A673 (cell line): ENCODE results near the gene SPIN4. TPM values are rescaled to one million over a fixed set of nuclear protein-coding genes. Genes with fewer than 3 reads are reported as not detected.

Source experiments
- BruUV-seq: library from RNA; stranded (reverse); fragments of 400-500 nt; replicated peaks from 2 replicates; lab custom pipeline; 2021; lab: Mats Ljungman, UMichigan
- CTCF ChIA-PET: fragments of 300-600 bp; sonication (Branson Sonifier 250); formaldehyde crosslinking; loops from one replicate; lab custom pipeline; 2022; ENCODE audit warnings: antibody characterized with exemption; lab: Charles Lee
- POLR2A ChIA-PET: fragments of 300-600 bp; sonication (Branson Sonifier 250); formaldehyde crosslinking; loops from one replicate; lab custom pipeline; 2022; ENCODE audit warnings: antibody characterized with exemption; ENCODE audit not compliant: low non-redundant PET; lab: Charles Lee
- DNase-seq: peaks from one replicate; pipeline ENCODE4 v3.0.0-alpha.2; 2015; ENCODE audit warnings: low spot score
- H3K27ac ChIP-seq: fragments of 200-600 bp; sonication (generic); 2 replicates; pipeline ENCODE4 v1.5.1; 2016; ENCODE audit warnings: mixed run types, low read depth, mild to moderate bottlenecking, mixed read lengths, antibody characterized with exemption, low read length; ENCODE audit not compliant: poor library complexity, severe bottlenecking
- H3K27me3 ChIP-seq: fragments of 200-600 bp; sonication (generic); replicated peaks from 2 replicates; pipeline ENCODE4 v1.6.1; 2017; ENCODE audit warnings: mixed run types, low read depth, mild to moderate bottlenecking, mixed read lengths, antibody characterized with exemption, low read length; ENCODE audit not compliant: insufficient read depth, poor library complexity
- H3K36me3 ChIP-seq: fragments of 200-600 bp; sonication (generic); 2 replicates; pipeline ENCODE4 v1.6.1; 2016; ENCODE audit warnings: mixed run types, mild to moderate bottlenecking, mixed read lengths, antibody characterized with exemption, low read length; ENCODE audit not compliant: insufficient read depth, poor library complexity, severe bottlenecking
- H3K4me1 ChIP-seq: fragments of 200-600 bp; sonication (generic); 2 replicates; pipeline ENCODE4 v1.6.1; 2017; ENCODE audit warnings: mixed run types, mild to moderate bottlenecking, mixed read lengths, antibody characterized with exemption, low read length; ENCODE audit not compliant: insufficient read depth, poor library complexity, severe bottlenecking
- H3K4me3 ChIP-seq: fragments of 200-600 bp; sonication (generic); 2 replicates; pipeline ENCODE4 v1.5.1; 2016; ENCODE audit warnings: low read depth, mixed run types, mild to moderate bottlenecking, mixed read lengths, low read length; ENCODE audit not compliant: poor library complexity, severe bottlenecking
- H3K9me3 ChIP-seq: fragments of 200-600 bp; sonication (generic); 2 replicates; pipeline ENCODE4 v1.6.1; 2016; ENCODE audit warnings: mixed run types, low read depth, mild to moderate bottlenecking, mixed read lengths, antibody characterized with exemption, low read length; ENCODE audit not compliant: poor library complexity, severe bottlenecking
- EZH2 ChIP-seq: fragments of 200-600 bp; sonication (generic); IDR thresholded peaks from 2 replicates; pipeline ENCODE4 v1.6.1; 2017; ENCODE audit warnings: borderline replicate concordance, low read depth, mild to moderate bottlenecking, mixed read lengths, antibody characterized with exemption, low read length; ENCODE audit not compliant: poor library complexity, severe bottlenecking
- intact Hi-C: fragments of 100-400 bp; cut with micrococcal nuclease; formaldehyde crosslinking; loops from one replicate; pipeline ENCODE4 v1.10.0; 2022; ENCODE audit not compliant: unreplicated experiment
- total RNA-seq: library from RNA; stranded (reverse); gene quantifications from 2 replicates; pipeline ENCODE4 v1.2.3, GENCODE V29; 2021
- TF ChIP-seq, protein P1 (sequence below): fragments of 300-800, 200-600 bp; sonication (generic); conservative IDR thresholded peaks from 2 replicates; pipeline ENCODE4 v1.5.1; 2017; ENCODE audit warnings: low read depth, mild to moderate bottlenecking, antibody characterized with exemption, low read length, moderate library complexity, mixed read lengths

The SPIN4 gene
- total RNA-seq, 1 experiment from 2014 or later = 4.3 TPM

GRCh38 chrX:63349307-63349706 is 1.8 kb downstream of the SPIN4 start:
- ChIA-PET POLR2A (no interaction called here), CTCF (no interaction called here)
- DNase-seq = no peak
- H3K4me1 ChIP-seq = no peaks in the 10 kb centered on the region
- no peaks in the 10 kb centered on the region for H3K27me3 ChIP-seq
- H3K9me3 ChIP-seq = no peaks in the 10 kb centered on the region
- no TSS peak for BruUV-seq
- intact Hi-C loops = no loop called here
- H3K36me3 ChIP-seq = no peaks in the 10 kb centered on the region
- H3K4me3 ChIP-seq = no peak overlapping the region
- TF ChIP-seq EZH2 = no peak
- TF ChIP-seq, protein P1, sequence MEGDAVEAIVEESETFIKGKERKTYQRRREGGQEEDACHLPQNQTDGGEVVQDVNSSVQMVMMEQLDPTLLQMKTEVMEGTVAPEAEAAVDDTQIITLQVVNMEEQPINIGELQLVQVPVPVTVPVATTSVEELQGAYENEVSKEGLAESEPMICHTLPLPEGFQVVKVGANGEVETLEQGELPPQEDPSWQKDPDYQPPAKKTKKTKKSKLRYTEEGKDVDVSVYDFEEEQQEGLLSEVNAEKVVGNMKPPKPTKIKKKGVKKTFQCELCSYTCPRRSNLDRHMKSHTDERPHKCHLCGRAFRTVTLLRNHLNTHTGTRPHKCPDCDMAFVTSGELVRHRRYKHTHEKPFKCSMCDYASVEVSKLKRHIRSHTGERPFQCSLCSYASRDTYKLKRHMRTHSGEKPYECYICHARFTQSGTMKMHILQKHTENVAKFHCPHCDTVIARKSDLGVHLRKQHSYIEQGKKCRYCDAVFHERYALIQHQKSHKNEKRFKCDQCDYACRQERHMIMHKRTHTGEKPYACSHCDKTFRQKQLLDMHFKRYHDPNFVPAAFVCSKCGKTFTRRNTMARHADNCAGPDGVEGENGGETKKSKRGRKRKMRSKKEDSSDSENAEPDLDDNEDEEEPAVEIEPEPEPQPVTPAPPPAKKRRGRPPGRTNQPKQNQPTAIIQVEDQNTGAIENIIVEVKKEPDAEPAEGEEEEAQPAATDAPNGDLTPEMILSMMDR = no peak
- no peak overlapping the region for H3K27ac ChIP-seq

- no peak for TF ChIP-seq EZH2
- TF ChIP-seq, protein P1 = no peak
- CTCF ChIA-PET = no interaction called here
- Histone ChIP-seq H3K4me3 (no peak overlapping the region), H3K27ac (no peak overlapping the region), H3K27me3 (no peaks in the 10 kb centered on the region), H3K36me3 (no peaks in the 10 kb centered on the region), H3K9me3 (no peaks in the 10 kb centered on the region), H3K4me1 (no peaks in the 10 kb centered on the region)
- intact Hi-C loops = no loop called here
- POLR2A ChIA-PET = no interaction called here
- no TSS peak for BruUV-seq
- DNase-seq = no peak
Observed at GRCh38 chrX:63330681-63331080, 20.5 kb downstream of the SPIN4 start.

DNA sequence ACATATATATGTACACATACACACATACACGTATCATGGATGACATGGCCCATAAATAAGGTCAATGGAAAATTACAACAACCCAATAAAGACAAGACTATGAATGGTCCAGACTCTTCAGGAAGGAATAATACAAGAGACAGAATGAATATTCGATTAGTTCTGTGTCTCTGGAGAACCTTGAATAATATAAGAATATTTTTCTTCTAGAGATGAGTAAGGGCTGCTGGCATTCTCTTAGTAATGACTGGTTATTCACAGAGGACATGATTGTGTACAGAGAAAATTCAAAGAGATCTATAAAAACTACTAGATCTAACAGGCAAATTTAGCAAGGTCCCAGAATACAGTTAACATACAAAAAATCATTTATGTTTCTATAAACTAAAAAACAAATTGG is 23.3 kb downstream of the SPIN4 start:
- DNase-seq = no peak
- Histone ChIP-seq H3K27me3 (no peaks in the 10 kb centered on the region), H3K4me1 (no peaks in the 10 kb centered on the region), H3K4me3 (no peak overlapping the region), H3K9me3 (no peaks in the 10 kb centered on the region), H3K27ac (no peak overlapping the region), H3K36me3 (no peaks in the 10 kb centered on the region)
- no peak for TF ChIP-seq EZH2
- TF ChIP-seq, protein P1 = no peak
- CTCF ChIA-PET = no interaction called here
- no TSS peak for BruUV-seq
- POLR2A ChIA-PET = no interaction called here
- intact Hi-C loops = no loop called here
